ENCODE measurements around the gene PDXK. TPM values are rescaled to one million over a fixed set of nuclear protein-coding genes. Genes with fewer than 3 reads are reported as not detected.
A peak's percentile ranks its signal among the peaks of the same experiment; 100 is the strongest.

Gene PDXK
- 67.5 and 68.0 TPM in 2 replicates for total RNA-seq (2014; rRNA removed; shearing (Covaris generic))
- 81.8 and 89.7 TPM in 2 replicates for polyA plus RNA-seq (2016; fragmentation: Nextera tagmentation; extraction: Ambion mirVana)

DNA sequence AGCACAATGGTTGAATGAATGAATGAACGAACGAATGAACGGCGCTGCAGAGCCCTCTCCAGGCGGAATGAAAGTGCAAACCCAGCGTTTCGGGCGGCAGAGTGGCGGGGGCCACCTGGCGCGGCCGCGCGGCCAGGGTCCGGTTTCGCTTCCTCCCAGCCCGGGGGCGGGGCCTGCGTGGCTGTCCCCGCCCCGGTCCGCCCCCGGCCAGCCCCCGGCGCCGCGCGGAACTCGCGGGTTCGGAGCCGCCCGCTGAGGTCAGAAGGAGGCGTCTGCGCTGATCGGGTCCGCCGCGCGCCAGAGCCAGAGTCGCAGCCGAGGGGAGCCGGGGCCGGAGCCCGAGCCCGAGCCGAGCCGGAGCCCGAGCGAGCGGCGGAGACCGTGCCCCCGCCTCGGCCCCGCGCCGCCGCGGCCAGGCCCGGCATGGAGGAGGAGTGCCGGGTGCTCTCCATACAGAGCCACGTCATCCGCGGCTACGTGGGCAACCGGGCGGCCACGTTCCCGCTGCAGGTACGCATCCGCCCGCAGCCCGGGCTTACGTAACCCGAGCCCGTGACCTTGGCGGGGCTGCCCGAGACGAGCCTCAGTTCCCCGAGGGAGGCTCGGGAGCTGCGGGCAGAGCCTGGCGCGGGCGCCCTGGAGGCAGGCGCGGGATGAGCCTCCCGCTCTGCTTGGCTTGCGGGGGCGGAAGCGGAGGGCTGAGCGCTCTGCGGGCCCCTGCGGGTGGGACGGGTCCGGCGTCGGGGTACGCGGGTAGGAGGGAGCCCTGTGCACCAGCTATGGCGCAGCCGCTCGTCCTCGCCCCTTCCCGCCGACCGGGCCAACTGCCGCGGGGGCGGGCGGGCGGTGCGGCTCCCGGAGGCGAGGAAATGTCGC, at the start of gene PDXK:
TSS of gene PDXK (plus strand) at position 258 of the 876 bp plus-strand sequence. CDS start at position 424, 166 bp downstream.
- peaks cover 11% of the 10 kb centered on the region for H3K4me1 ChIP-seq (ENCODE audit: insufficient read depth)
- H3K79me2 ChIP-seq (ENCODE audit: insufficient read depth) = peaks cover 48% of the 10 kb centered on the region
- H3K9me2 ChIP-seq (ENCODE audit: insufficient read depth) = no peaks in the 10 kb centered on the region
- peak within 1 kb of the TSS; percentile 65 for H3K27ac ChIP-seq
- H3F3A ChIP-seq (ENCODE audit: insufficient read depth) = peaks cover 10% of the 10 kb centered on the region
- DNase-seq = peak; percentile 93
- WGBS, 2 experiments (ENCODE audit: low coverage in 1 of 2, low lambda C conversion rate in 2 of 2, missing lambda C conversion rate in 2 of 2) = 1 to 3% methylated on average over 48 to 85 of the region's 117 CpGs
- peak within 1 kb of the TSS; percentile 81 for H3K4me3 ChIP-seq
- in situ Hi-C loops (cut with MboI) = no loop called here
- H3K36me3 ChIP-seq (ENCODE audit: low read depth) = no peaks in the 10 kb centered on the region
- TF ChIP-seq EZH2 (IDR thresholded peaks at IDR 0.05; ENCODE audit: insufficient read depth, poor library complexity, severe bottlenecking) (no peak), EZH2phosphoT487 (IDR thresholded peaks at IDR 0.05; ENCODE audit: insufficient read depth, low read depth) (no peak)
- H3K9ac ChIP-seq = peak within 1 kb of the TSS; percentile 92
- H3K27me3 ChIP-seq (replicated peaks; ENCODE audit: insufficient read depth) = no peaks in the 10 kb centered on the region
- H4K20me1 ChIP-seq (ENCODE audit: insufficient read depth) = no peaks in the 10 kb centered on the region
- H2AFZ ChIP-seq = peak within 1 kb of the TSS; percentile 86
- H3K9me3 ChIP-seq (ENCODE audit: low read depth) = no peaks in the 10 kb centered on the region
- peak within 1 kb of the TSS; percentile 82 for H3K4me2 ChIP-seq (ENCODE audit: unreplicated experiment)

DNA sequence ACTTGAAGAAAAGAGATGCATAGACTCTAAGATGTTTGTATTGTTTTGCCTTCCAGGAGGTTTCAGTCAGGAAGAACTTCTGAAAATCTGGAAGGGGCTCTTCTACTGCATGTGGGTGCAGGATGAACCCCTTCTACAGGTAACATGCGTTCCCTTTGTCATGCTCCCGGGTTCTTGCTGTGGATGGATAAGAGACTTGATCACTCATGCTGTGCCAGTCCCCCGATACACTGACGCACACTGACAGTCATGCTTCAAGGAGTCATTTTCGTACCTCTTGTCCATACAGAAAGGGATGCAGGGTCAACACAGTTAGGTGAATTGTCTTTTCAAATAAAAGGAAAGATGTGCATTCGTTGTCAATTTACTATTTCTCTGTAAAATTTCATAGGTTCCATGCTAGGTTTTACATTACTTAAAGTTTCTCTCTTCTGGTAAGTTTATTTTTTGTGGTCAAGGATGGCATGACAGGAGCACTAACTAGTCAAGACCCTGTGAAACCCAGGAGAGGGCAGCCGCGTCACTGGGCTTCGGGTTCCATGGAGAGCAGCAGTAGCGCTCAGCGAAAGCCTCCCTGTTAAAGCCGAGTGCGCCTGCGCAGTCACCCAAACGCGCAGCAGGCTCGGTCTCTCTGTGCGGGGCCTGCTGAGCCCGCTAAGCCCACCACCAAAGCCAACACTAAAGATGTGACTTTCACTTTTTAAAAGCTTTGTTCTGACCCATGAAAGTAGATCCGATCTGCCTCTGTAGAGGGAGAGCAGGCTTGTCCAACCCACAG, 48.9 kb upstream of the PDXK start:
- Histone ChIP-seq H3K4me3 (no peak overlapping the region), H2AFZ (no peak overlapping the region), H3K27me3 (replicated peaks; ENCODE audit: insufficient read depth) (no peaks in the 10 kb centered on the region), H3K9me3 (ENCODE audit: low read depth) (no peaks in the 10 kb centered on the region), H3F3A (ENCODE audit: insufficient read depth) (no peaks in the 10 kb centered on the region), H3K4me1 (ENCODE audit: insufficient read depth) (no peaks in the 10 kb centered on the region), H3K9me2 (ENCODE audit: insufficient read depth) (no peaks in the 10 kb centered on the region), H3K36me3 (ENCODE audit: low read depth) (peaks cover 16% of the 10 kb centered on the region), H4K20me1 (ENCODE audit: insufficient read depth) (no peaks in the 10 kb centered on the region), H3K27ac (no peak overlapping the region), H3K9ac (no peak overlapping the region), H3K79me2 (ENCODE audit: insufficient read depth) (peaks cover 61% of the 10 kb centered on the region), H3K4me2 (ENCODE audit: unreplicated experiment) (no peak overlapping the region)
- DNase-seq = no peak
- in situ Hi-C loops (cut with MboI) = no loop called here
- TF ChIP-seq EZH2 (IDR thresholded peaks at IDR 0.05; ENCODE audit: insufficient read depth, poor library complexity, severe bottlenecking) = no peak
- no peak for TF ChIP-seq EZH2phosphoT487 (IDR thresholded peaks at IDR 0.05; ENCODE audit: insufficient read depth, low read depth)
- 92% methylated on average over 20 of the region's 20 CpGs for WGBS, 2 experiments (ENCODE audit: low coverage in 1 of 2, low lambda C conversion rate in 2 of 2, missing lambda C conversion rate in 2 of 2)

DNA sequence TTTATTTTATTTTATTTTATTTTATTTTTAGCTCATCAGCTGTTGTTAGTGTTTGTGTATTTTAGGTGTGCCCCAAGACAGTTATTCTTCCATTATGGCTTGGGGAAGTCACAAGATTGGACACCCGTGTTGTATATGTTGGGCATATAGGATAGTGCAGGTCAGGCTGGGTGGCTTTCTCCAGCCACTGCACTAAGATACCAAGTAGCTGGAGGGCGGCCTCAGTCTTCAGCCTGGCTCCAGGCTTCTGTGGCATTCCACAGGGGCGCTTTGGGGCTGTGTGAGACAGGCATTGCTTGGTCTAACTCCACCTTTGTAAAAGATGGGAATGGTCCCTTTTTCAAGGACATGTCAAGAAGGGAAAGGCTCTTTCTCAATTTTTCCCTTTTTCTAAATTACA, 43.1 kb upstream of the PDXK start:
- DNase-seq = no peak
- Histone ChIP-seq H3K9ac (no peak overlapping the region), H3K27ac (no peak overlapping the region), H3K9me2 (ENCODE audit: insufficient read depth) (no peaks in the 10 kb centered on the region), H3K4me1 (ENCODE audit: insufficient read depth) (no peaks in the 10 kb centered on the region), H3K27me3 (replicated peaks; ENCODE audit: insufficient read depth) (no peaks in the 10 kb centered on the region), H3K4me3 (no peak overlapping the region), H3K36me3 (ENCODE audit: low read depth) (peaks cover 23% of the 10 kb centered on the region), H2AFZ (no peak overlapping the region), H4K20me1 (ENCODE audit: insufficient read depth) (no peaks in the 10 kb centered on the region), H3K79me2 (ENCODE audit: insufficient read depth) (peaks cover 25% of the 10 kb centered on the region; the same call in 1 of the 2 replicates), H3K4me2 (ENCODE audit: unreplicated experiment) (no peak overlapping the region), H3F3A (ENCODE audit: insufficient read depth) (no peaks in the 10 kb centered on the region), H3K9me3 (ENCODE audit: low read depth) (no peaks in the 10 kb centered on the region)
- no peak for TF ChIP-seq EZH2phosphoT487 (IDR thresholded peaks at IDR 0.05; ENCODE audit: insufficient read depth, low read depth)
- no peak for TF ChIP-seq EZH2 (IDR thresholded peaks at IDR 0.05; ENCODE audit: insufficient read depth, poor library complexity, severe bottlenecking)
- 96 to 98% methylated on average over 3 of the region's 3 CpGs for WGBS, 2 experiments (ENCODE audit: low coverage in 1 of 2, low lambda C conversion rate in 2 of 2, missing lambda C conversion rate in 2 of 2)
- in situ Hi-C loops (cut with MboI) = no loop called here

DNA sequence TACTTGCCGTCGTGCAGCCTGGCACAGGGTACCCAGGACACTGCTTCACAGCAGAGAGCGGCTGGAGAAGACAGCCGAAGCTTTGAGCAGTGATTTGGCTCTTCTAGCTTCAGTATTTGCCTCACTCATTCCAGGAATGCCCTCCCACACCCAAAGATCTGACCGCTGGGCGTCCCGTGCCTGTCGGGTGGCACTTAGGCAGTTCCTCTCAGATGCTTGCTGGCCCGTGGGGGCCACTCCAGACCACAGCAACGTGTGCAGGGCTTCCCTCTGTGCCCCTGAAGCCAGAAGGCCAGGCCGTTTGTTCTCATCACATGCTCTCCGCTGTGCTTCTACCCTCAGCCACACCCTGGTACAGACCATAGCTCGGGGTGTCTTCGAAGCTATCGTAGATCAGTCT, 42.5 kb upstream of the PDXK start:
- H2AFZ ChIP-seq = no peak overlapping the region
- H3K9me2 ChIP-seq (ENCODE audit: insufficient read depth) = no peaks in the 10 kb centered on the region
- 94 to 98% methylated on average over 15 of the region's 15 CpGs for WGBS, 2 experiments (ENCODE audit: low coverage in 1 of 2, low lambda C conversion rate in 2 of 2, missing lambda C conversion rate in 2 of 2)
- H3K4me3 ChIP-seq = no peak overlapping the region
- TF ChIP-seq EZH2 (IDR thresholded peaks at IDR 0.05; ENCODE audit: insufficient read depth, poor library complexity, severe bottlenecking) = no peak
- no peak overlapping the region for H3K4me2 ChIP-seq (ENCODE audit: unreplicated experiment)
- H3K9me3 ChIP-seq (ENCODE audit: low read depth) = no peaks in the 10 kb centered on the region
- no peaks in the 10 kb centered on the region for H3K4me1 ChIP-seq (ENCODE audit: insufficient read depth)
- no peak overlapping the region for H3K9ac ChIP-seq
- DNase-seq = no peak
- peaks cover 23% of the 10 kb centered on the region for H3K36me3 ChIP-seq (ENCODE audit: low read depth)
- no peak overlapping the region for H3K27ac ChIP-seq
- peaks cover 24% of the 10 kb centered on the region; the same call in 1 of the 2 replicates for H3K79me2 ChIP-seq (ENCODE audit: insufficient read depth)
- no peaks in the 10 kb centered on the region for H3F3A ChIP-seq (ENCODE audit: insufficient read depth)
- in situ Hi-C loops (cut with MboI) = no loop called here
- no peaks in the 10 kb centered on the region for H3K27me3 ChIP-seq (replicated peaks; ENCODE audit: insufficient read depth)
- H4K20me1 ChIP-seq (ENCODE audit: insufficient read depth) = no peaks in the 10 kb centered on the region

All from GM23248 (cell line).